Glutamatergic neuron (in vitro differentiated cells): Measurements from ENCODE around the gene DLG2. TPM values are rescaled to one million over a fixed set of nuclear protein-coding genes. Genes with fewer than 3 reads are reported as not detected.
"Not testable (repeated sequence)": the region's sequence is repeated elsewhere in the genome, so short reads cannot be mapped to it uniquely, and the experiment has no call there.

Experiments used
- DNase-seq: peaks from one replicate; pipeline ENCODE4 v3.0.0; 2022
- H3K27ac Mint-ChIP-seq: one replicate; pipeline ENCODE4 v1.8.0; 2020; ENCODE audit warnings: mild to moderate bottlenecking, mixed read lengths, inconsistent platforms; ENCODE audit not compliant: unreplicated experiment
- H3K27me3 Mint-ChIP-seq: one replicate; pipeline ENCODE4 v1.8.0; 2020; ENCODE audit warnings: mild to moderate bottlenecking, moderate library complexity, mixed read lengths, inconsistent platforms; ENCODE audit not compliant: unreplicated experiment
- H3K36me3 Mint-ChIP-seq: one replicate; pipeline ENCODE4 v1.8.0; 2020; ENCODE audit warnings: mild to moderate bottlenecking, mixed read lengths, inconsistent platforms; ENCODE audit not compliant: unreplicated experiment
- H3K4me1 Mint-ChIP-seq: one replicate; pipeline ENCODE4 v1.8.0; 2020; ENCODE audit warnings: mild to moderate bottlenecking, low read depth, mixed read lengths, inconsistent platforms; ENCODE audit not compliant: unreplicated experiment
- H3K4me3 Mint-ChIP-seq: one replicate; pipeline ENCODE4 v1.8.0; 2020; ENCODE audit warnings: mild to moderate bottlenecking, mixed read lengths, inconsistent platforms; ENCODE audit not compliant: unreplicated experiment
- H3K9me3 Mint-ChIP-seq: one replicate; pipeline ENCODE4 v1.8.0; 2020; ENCODE audit warnings: mild to moderate bottlenecking, moderate library complexity, mixed read lengths, inconsistent platforms; ENCODE audit not compliant: unreplicated experiment
- total RNA-seq: library from RNA; stranded (reverse); fragmentation: NEBNext Ultra II Directional; extraction: Animal tissue kit (Norgen Biotek cat#: 25700); gene quantifications from one replicate; pipeline ENCODE4 v1.2.1, GENCODE V29; 2021; ENCODE audit not compliant: unreplicated experiment
- TF ChIP-seq, protein P1 (sequence below): fragments of 200-600 bp; sonication (generic); IDR thresholded peaks from one replicate; pipeline ENCODE4 v1.5.0; 2021; ENCODE audit not compliant: partially characterized antibody, unreplicated experiment

DLG2 gene
- total RNA-seq, 1 donor from 2014 or later, result 2.9 TPM

DNA sequence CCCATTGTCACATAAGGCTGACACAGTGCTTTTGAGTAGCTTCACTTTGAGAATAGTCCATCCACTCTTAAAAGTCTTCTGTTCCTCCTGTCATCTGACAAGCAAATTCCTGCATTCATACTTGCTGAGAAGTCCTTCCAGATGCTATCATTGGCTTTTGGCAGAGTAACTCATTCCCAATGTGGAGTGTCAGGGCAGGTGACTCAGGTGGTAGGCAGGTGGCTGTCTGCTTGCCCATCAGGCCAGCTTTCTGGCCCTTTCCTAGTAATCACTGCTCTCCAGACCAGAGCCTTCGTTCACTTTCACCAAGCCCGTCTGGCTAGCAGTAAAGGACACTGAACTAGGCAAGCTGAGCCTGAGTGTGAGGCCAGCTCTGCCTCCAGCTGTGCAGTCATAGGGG lies 2178.5 kb downstream of the DLG2 start:
- H3K36me3 Mint-ChIP-seq, result peaks cover 6% of the 10 kb centered on the region
- H3K4me1 Mint-ChIP-seq, result no peaks in the 10 kb centered on the region
- peaks cover 12% of the 10 kb centered on the region for H3K9me3 Mint-ChIP-seq
- no peak overlapping the region for H3K27ac Mint-ChIP-seq
- no peak overlapping the region for H3K4me3 Mint-ChIP-seq
- DNase-seq, result no peak
- peaks cover 3% of the 10 kb centered on the region for H3K27me3 Mint-ChIP-seq
- TF ChIP-seq, protein P1, sequence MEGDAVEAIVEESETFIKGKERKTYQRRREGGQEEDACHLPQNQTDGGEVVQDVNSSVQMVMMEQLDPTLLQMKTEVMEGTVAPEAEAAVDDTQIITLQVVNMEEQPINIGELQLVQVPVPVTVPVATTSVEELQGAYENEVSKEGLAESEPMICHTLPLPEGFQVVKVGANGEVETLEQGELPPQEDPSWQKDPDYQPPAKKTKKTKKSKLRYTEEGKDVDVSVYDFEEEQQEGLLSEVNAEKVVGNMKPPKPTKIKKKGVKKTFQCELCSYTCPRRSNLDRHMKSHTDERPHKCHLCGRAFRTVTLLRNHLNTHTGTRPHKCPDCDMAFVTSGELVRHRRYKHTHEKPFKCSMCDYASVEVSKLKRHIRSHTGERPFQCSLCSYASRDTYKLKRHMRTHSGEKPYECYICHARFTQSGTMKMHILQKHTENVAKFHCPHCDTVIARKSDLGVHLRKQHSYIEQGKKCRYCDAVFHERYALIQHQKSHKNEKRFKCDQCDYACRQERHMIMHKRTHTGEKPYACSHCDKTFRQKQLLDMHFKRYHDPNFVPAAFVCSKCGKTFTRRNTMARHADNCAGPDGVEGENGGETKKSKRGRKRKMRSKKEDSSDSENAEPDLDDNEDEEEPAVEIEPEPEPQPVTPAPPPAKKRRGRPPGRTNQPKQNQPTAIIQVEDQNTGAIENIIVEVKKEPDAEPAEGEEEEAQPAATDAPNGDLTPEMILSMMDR, result no peak

GRCh38 chr11:83443880-83444279 lies 2183.3 kb downstream of the DLG2 start:
- not testable (repeated sequence) for H3K36me3 Mint-ChIP-seq, H3K27me3 Mint-ChIP-seq, H3K4me1 Mint-ChIP-seq, H3K27ac Mint-ChIP-seq, H3K4me3 Mint-ChIP-seq, DNase-seq
- H3K9me3 Mint-ChIP-seq, result peaks cover 12% of the 10 kb centered on the region

DNA sequence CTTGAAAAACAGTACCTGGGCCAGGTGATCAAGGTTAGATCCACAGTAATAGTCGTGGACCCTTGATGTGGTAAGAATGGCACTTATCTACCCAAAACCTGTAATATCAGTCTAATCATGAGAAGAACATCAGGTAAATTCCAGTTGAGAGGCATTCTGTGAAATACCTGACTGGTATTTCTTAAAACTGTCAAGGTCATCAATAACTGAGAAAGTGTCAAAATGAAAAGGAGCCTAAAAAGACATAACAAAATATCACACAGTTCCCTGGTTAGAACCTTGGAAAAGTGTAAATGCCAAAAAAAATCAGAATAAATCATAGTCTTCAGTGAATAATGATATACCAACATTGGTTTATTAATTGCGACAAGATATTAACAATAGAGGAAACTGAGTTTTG lies 2185.5 kb downstream of the DLG2 start:
- TF ChIP-seq, protein P1, result no peak
- DNase-seq, result no peak
- no peaks in the 10 kb centered on the region for H3K36me3 Mint-ChIP-seq
- no peak overlapping the region for H3K4me3 Mint-ChIP-seq
- peaks cover under 1% of the 10 kb centered on the region for H3K9me3 Mint-ChIP-seq
- H3K4me1 Mint-ChIP-seq, result no peaks in the 10 kb centered on the region
- H3K27ac Mint-ChIP-seq, result no peak overlapping the region
- no peaks in the 10 kb centered on the region for H3K27me3 Mint-ChIP-seq

- no peaks in the 10 kb centered on the region for H3K9me3 Mint-ChIP-seq
- H3K4me3 Mint-ChIP-seq, result no peak overlapping the region
- no peaks in the 10 kb centered on the region for H3K36me3 Mint-ChIP-seq
- TF ChIP-seq, protein P1, result no peak
- DNase-seq, result no peak
- no peaks in the 10 kb centered on the region for H3K27me3 Mint-ChIP-seq
- no peak overlapping the region for H3K27ac Mint-ChIP-seq
- H3K4me1 Mint-ChIP-seq, result no peaks in the 10 kb centered on the region
These were observed 2186.0 kb downstream of the DLG2 start for GRCh38 chr11:83441171-83441570.

DNA sequence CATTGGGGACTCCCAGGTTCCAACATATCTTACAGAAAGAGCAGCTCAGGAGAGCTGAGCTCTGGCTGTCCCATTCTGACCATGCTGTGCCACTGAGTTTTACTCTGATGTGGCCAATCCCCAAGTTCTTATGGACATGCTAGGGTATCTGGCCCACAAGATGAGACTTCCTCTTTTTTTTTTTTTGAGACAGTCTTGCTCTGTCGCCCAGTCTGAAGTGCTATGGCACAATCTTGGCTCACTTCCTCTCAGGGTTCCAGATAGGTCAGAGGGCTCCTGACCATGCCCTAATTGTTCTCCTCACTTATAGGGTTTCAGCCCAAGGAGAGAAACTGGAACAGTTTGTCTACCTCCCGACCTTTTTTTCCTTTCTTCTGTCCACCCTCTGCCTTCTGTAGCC lies 2188.7 kb downstream of the DLG2 start:
- DNase-seq, result no peak
- no peaks in the 10 kb centered on the region for H3K4me1 Mint-ChIP-seq
- no peak overlapping the region for H3K27ac Mint-ChIP-seq
- H3K27me3 Mint-ChIP-seq, result no peaks in the 10 kb centered on the region
- TF ChIP-seq, protein P1, result no peak
- no peaks in the 10 kb centered on the region for H3K9me3 Mint-ChIP-seq
- H3K4me3 Mint-ChIP-seq, result no peak overlapping the region
- H3K36me3 Mint-ChIP-seq, result no peaks in the 10 kb centered on the region

DNA sequence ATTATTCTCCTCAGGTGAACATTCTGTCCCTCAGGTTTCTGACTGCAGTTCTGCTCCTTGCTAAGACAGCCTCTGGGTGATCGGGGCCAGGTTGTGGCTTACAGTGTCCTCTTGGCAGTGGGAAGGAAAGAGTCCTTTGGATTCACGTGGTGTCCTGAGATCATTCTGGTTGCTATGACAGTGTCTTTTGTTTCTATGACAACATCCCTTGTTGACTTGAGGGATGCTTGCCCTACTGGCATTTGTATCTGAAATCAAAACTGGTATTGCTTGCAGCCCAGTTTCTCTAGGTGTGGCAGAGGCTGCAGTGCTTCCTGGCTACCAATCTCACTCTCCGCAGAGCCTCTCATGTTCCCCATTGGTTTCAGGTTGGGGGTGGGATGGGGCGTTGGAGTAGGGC lies 2189.2 kb downstream of the DLG2 start:
- Mint-ChIP-seq H3K27ac (no peak overlapping the region), H3K9me3 (no peaks in the 10 kb centered on the region), H3K4me1 (no peaks in the 10 kb centered on the region), H3K36me3 (no peaks in the 10 kb centered on the region), H3K4me3 (no peak overlapping the region), H3K27me3 (no peaks in the 10 kb centered on the region)
- TF ChIP-seq, protein P1, result no peak
- DNase-seq, result no peak
